ENCODE results near the gene VPS25. TPM values are rescaled to one million over a fixed set of nuclear protein-coding genes. Genes with fewer than 3 reads are reported as not detected.

VPS25 gene
- total RNA-seq, 4 donors from 2014 or later: 40.1 to 53.4 (median 47.4) TPM

- no peak for TF ChIP-seq CTCF (IDR thresholded peaks at IDR 0.05; ENCODE audit: low read depth)
Observed at GRCh38 chr17:42798383-42799380, 25.4 kb downstream of the VPS25 start, which contains the start of the genes CNTD1 and COA3. Gene CNTD1 (plus strand): TSS chr17:42798861. CDS start chr17:42799068, 207 bp downstream. Gene COA3 (minus strand): TSS chr17:42798704. CDS start chr17:42798681, 23 bp downstream.

- TF ChIP-seq CTCF (IDR thresholded peaks at IDR 0.05; ENCODE audit: low read depth): no peak
Observed at GRCh38 chr17:42803074-42803883, 30.0 kb downstream of the VPS25 start.

GRCh38 chr17:42804918-42805367 lies 31.7 kb downstream of the VPS25 start:
- TF ChIP-seq CTCF (IDR thresholded peaks at IDR 0.05; ENCODE audit: low read depth): no peak

GRCh38 chr17:42806249-42806648 lies 33.0 kb downstream of the VPS25 start:
- TF ChIP-seq CTCF (IDR thresholded peaks at IDR 0.05; ENCODE audit: low read depth): no peak

GRCh38 chr17:42809250-42809649 lies 36.0 kb downstream of the VPS25 start:
- no peak for TF ChIP-seq CTCF (IDR thresholded peaks at IDR 0.05; ENCODE audit: low read depth)

- TF ChIP-seq CTCF (IDR thresholded peaks at IDR 0.05; ENCODE audit: low read depth): no peak
Observed at GRCh38 chr17:42814633-42815399, 41.6 kb downstream of the VPS25 start.
